Occipital lobe (tissue), 2 donors: ENCODE results near the gene SRGAP1. TPM values are rescaled to one million over a fixed set of nuclear protein-coding genes. Genes with fewer than 3 reads are reported as not detected.

Source experiments
- DNase-seq: peaks from one replicate; lab custom pipeline; 2025; lab: John Stamatoyannopoulos, UW
- total RNA-seq: library from RNA; depleted of rRNA; stranded (reverse); fragments of >200 nt; gene quantifications from one replicate; pipeline ENCODE4 v1.2.3, GENCODE V29; 2014

The SRGAP1 gene
- total RNA-seq, 1 donor from 2014 or later, result 40.7 TPM

DNA sequence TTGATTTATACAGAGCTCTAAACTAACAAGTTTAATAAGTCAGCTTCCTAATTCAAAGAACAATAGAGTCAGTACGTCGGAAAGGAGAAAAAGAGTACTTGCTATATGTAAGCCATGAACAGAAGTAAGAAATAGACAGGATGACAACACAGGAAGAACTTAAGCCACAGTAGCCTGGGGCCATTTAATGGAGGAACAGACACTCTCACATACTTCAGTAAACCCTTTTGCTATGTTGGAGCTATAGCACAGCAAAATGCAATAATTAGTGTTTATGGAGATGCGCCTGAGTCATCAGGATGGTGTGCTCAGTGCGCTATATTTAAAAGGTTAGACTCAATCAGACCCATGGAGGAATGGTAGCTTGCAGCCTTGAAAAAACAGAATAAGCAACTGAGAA lies 61.0 kb downstream of the SRGAP1 start:
- DNase-seq, result no peak

DNA sequence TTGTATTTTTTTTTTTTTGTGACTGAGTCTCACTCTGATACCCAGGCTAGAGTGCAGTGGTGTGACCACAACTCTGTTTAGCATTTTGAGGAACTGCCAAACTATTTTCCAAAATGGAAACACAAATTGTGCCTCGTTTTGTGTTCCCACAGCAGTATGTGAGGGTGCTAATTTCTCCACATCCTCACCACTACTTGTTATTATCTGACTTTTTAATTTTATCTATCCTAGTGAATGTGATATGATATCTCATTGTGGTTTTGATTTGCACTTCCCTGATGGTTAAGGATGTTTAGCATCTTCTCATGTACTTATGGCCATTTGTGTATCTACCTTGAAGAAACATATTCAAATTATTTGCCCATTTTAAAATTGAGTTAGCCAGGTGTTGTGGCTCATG lies 62.4 kb downstream of the SRGAP1 start:
- DNase-seq, result no peak

- DNase-seq, result no peak
These were observed 63.1 kb downstream of the SRGAP1 start for GRCh38 chr12:63907561-63907960.

GRCh38 chr12:63909746-63910145 lies 65.2 kb downstream of the SRGAP1 start:
- DNase-seq, result no peak

GRCh38 chr12:63911341-63911740 lies 66.8 kb downstream of the SRGAP1 start:
- DNase-seq, result no peak

GRCh38 chr12:63912651-63913050 lies 68.2 kb downstream of the SRGAP1 start:
- no peak for DNase-seq

DNA sequence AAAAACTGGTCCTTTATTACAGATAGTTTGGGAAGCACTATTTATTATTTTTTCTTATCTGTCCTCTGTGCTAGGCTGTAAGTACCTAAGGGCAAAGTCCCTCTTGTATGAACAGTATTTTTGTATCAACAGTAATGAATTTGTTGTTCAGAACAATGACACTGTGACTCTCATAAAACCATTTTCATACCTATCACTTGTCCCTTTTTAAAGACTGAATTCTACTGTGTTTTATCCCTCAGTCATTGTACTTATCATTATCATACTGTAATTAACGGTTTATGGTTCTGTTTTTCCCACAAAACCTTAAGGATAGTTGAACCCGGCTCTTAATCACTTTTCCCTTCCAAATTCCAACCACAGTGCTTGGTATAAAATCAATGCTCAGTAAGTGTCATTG lies 69.4 kb downstream of the SRGAP1 start:
- DNase-seq, result no peak

GRCh38 chr12:63915105-63915800 lies 70.8 kb downstream of the SRGAP1 start:
- DNase-seq, result no peak

DNA sequence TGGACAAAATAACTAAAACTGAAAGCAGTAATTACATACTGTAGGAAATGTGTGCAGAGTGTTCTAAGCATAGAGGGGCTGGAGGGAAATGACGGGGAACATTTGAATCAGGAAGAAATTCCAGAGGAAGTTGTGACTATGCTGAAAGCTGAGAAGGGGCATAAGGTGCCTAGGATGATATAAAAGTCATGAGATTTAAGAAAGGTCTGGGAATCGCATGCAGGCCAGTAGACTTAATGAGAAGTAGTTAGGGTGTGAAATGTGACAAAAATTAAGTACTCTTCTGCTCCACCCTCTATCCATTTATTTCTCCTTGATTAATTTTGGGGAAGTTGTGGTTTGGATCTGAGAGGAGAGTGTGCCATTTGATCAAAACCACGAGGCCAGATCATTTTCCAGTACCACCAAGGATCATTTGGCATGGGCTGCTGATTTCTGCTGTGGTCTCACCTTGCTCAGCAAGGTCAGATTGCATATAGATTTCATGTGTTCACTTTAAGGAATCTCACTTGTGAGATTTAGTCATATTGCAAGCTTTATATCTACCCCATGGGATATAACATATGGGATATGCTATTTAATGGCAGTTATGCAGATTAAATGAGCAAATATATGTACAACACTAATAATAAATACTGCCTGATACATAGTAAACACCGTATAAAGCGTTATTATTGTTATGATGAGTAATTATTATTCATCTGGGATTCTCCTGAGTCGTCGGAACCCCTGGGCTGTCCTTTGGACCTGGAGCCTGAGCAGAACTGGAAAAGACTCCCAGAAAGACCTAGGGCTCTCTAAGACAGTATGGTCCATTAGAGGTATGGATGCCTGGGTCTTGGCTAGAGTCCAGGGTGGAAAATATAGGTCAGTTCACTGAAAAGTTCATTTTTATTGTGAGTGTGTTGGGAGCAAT lies 72.3 kb downstream of the SRGAP1 start:
- no peak for DNase-seq

DNA sequence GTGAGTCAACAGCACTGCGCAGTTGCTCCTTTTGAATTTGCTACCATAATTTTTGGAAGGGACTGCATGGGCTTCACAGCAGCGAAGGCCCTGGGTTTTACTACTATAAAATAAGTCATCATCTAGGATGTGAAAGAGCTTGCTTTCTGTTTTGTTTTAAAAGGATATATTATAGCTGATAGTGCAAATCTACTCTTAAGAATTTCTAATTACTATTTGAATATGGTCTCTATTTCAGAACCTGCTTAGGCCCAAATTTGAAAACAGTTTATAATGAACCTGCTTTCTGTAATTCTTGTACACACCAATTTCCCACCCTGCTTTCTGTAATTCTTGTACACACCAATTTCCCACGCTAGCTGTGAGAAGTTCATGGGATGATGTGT lies 73.0 kb downstream of the SRGAP1 start:
- DNase-seq, result no peak

DNA sequence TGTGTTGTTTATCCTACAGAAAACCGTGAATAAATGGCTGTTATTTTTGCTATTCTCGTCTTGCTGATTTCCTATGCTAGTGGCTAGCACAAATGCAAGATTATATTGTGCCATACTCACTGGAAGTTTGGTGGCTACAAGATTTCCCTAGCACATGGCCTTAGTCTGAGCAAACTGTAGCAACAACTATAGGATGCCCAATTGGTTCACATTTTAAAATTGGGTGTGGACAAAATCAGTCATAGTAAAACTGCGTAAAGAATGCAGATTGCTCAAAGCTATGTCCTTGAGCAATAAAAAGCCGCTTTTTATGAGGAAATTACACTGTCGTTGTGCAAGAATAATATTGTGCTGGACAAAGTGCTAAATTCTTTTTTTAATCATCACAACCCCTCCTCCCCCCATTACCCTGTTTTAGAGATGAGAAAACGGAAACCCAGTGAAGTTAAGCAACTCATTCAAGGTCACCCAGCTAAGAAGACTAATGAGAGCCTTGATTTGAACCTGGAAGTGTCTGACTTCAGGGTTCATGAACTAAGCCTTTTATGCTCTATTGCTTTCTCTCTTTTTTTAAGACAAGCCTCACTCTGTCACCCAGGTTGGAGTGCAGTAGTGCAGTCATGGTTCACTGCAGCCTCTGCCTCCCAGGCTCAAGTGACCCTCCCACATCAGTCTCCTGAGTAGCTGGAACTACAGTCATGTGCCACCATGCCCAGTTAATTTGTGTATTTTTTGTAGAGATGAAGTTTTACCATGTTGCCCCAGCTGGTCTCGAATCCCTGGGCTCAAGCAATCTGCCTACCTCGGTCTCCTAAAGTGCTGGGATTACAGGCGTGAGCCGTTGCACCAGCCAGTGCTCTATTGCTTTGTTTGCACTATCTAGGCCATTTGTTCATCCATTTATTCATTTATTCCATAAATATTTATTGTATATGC lies 73.6 kb downstream of the SRGAP1 start:
- DNase-seq, result no peak

DNA sequence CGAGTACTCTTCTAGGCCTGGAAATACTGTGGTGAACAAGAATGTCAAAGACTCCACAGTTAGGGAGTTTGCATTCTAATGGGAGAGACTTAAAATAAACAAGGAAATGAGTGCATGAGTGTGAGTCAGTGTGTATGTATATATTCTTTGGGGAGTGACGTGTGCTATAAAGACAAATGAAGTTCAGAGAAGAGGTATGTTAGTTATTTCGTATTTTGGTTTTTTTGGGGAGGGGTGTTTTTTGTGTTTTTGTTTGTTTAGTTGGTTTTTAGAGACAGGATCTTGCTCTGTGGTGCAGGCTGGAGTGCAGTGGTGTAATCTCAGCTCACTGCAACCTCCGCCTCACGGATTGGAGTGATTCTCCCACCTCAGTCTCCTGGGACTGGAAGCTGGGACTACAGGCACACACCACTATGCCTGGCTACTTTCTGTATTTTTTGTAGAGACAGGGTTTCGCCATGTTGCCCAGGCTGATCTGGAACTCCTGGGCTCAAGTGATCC lies 74.3 kb downstream of the SRGAP1 start:
- DNase-seq, result no peak

- DNase-seq, result no peak
These were observed 75.3 kb downstream of the SRGAP1 start for GRCh38 chr12:63919756-63920155.

- no peak for DNase-seq
These were observed 76.7 kb downstream of the SRGAP1 start for GRCh38 chr12:63921157-63921556.

DNA sequence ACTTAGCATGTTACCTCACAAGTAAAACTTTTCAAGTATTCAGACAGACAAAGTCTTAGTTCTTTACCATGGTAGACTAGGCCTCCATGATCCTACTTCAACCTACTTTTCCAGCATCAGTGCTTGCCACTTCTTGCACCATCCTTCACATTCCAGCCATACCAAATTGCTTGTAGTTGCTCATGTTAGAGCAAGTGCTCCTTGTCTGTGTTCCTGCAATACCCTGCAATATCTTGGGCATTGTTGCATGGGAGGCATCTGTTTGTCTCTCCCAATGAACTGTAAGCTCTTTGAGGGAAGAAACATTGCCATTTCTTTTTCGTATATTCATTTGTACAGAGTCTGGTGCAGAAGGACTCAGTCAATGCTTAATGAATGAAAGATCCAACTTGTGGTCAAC lies 78.0 kb downstream of the SRGAP1 start:
- DNase-seq, result no peak

DNA sequence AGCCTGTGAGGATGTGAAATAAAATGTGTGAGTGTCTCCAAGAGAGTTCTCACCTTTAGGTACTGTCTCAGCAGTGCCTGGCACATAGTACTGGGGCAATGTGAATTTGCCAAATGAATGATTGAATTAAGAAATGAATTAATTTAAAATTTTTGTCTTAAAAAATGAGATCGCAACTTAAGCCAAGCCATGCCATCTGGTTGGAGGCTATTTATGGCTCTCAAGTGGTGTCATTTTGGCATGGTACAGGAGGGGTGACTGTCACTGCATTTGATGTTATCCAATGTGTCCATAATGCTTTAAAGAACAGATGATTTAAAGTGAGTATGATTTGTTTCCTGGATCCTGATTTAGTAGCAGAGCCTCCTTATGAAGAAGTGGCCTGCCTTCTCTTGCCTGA lies 80.3 kb downstream of the SRGAP1 start:
- DNase-seq, result no peak

DNA sequence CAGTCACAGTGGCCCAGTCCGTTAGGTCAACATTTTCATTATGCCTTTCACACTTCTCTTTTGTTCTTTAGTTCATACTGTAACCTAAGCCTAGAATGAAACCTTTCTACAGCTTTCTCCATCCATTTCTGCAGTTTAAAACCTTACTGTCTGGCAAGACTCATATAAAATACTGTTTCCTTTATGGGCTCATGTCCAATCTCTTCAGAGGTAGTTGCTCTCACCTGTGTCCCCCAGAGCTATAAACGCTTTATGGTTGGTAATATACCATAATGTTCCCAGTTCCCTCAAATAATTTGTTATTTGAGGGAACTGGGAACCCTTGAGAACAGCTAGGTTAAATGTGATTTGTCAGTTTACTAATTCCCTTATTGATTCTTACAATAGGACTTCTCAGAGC lies 83.0 kb downstream of the SRGAP1 start:
- DNase-seq, result no peak

DNA sequence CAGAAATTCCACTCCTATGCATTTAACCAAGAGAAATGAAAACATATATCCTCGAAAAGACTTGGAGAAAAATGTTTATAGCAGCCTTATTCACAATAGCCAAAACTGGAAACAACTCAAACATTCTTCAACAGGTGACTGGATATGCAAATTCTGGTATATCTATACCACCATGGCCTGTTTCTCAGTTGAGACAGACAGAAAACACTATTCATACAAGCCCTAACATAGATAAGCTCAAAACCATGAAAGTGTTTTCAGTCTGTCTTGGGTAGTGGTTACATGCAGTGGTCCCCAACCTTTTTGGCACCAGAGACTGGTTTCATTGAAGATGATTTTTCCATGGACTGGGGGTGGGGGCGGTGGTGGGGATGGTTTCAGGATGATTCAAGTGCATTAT lies 83.8 kb downstream of the SRGAP1 start:
- no peak for DNase-seq

DNA sequence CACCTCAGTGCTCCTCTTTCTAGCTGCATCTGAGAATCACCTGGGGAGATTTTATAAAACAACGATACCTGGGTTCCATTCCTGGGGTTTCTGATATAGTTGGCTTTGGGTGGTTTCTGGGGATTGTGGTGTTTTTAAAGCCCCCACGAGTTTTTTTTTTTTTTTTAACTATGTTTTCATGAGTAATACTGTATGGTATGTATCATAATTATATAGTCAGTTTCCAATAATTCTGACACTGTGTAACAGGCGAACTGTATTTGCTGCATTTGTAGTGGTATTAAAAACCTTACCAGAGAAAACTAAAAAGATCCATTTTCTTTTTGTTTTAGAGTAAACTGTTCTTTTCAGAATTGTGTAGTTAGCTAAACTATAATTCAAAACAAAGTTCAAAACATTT lies 84.9 kb downstream of the SRGAP1 start:
- DNase-seq, result no peak

DNA sequence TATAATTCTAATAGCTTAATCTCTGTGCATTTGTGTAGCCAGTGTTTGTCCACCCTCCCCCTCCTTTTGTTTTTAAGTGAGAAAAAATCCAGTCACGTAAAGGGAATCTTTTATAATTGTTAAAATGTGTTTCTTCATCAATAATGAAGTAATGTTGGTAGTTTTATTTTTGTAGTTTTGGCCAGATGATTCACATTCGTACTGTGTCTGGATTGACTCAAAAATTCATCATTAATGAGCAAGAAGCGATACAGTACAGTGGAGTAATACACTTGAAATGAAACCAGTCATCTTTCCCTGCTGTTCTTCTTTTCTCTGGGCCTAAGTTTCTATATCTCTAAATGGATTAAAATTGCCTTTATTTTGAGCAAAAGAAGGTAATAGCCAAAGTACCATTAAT lies 86.5 kb downstream of the SRGAP1 start:
- no peak for DNase-seq

GRCh38 chr12:63931703-63932102 lies 87.2 kb downstream of the SRGAP1 start:
- DNase-seq, result no peak

DNA sequence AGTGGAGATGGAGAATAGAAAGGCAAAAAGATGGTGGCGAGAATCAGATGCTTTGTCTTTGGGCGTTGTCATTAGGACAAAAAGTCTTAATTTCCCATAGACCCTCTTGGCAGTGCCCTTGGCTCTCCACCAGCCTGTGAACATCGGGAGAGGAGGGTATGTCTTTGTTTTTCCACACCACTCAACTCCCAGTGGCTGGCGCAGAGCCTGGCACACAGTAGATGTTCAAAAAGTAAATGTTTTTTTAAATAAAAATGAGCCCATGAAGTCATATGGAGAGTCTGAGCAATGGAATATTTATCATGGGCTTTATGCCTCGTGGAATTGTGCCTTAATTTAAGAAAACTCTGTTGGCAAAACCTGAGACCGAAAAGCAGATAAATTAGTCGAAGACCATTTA lies 90.4 kb downstream of the SRGAP1 start:
- no peak for DNase-seq
